ENCODE measurements around the gene OPRD1. TPM values are rescaled to one million over a fixed set of nuclear protein-coding genes. Genes with fewer than 3 reads are reported as not detected.

Gene OPRD1
- total RNA-seq, 1 donor from 2014 or later = not detected

Other genes with a start within 250 kb of the OPRD1 start
- gene RAB42, start 219.9 kb upstream of the OPRD1 start, total RNA-seq = 1.6 TPM
- 27.7 TPM for gene TAF12, start 169.1 kb upstream of the OPRD1 start, total RNA-seq
- gene RNU11, start 163.6 kb upstream of the OPRD1 start, total RNA-seq = not detected
- 6.5 TPM for gene GMEB1, start 143.4 kb upstream of the OPRD1 start, total RNA-seq
- 37.9 TPM for gene YTHDF2, start 75.2 kb upstream of the OPRD1 start, total RNA-seq
- gene EPB41, start 102.4 kb downstream of the OPRD1 start, total RNA-seq = 24.9 TPM